Hematopoietic multipotent progenitor cell treated with erythropoietin and hydrocortisone succinate and interleukin-3 and kit ligand, for 17 days (in vitro differentiated cells): ENCODE results near the gene LDB3.

Experiments
- DNase-seq: peaks from one replicate; pipeline ENCODE4 v3.0.0-alpha.2; 2015; ENCODE audit warnings: low spot score

LDB3 gene

GRCh38 chr10:86651631-86652331 lies 16.5 kb upstream of the LDB3 start:
- DNase-seq: no peak

GRCh38 chr10:86652361-86653202 lies 15.7 kb upstream of the LDB3 start:
- no peak for DNase-seq

GRCh38 chr10:86653379-86653778 lies 14.9 kb upstream of the LDB3 start:
- no peak for DNase-seq

- no peak for DNase-seq
Measured at GRCh38 chr10:86653987-86654386, 14.3 kb upstream of the LDB3 start.

GRCh38 chr10:86654411-86655172 lies 13.7 kb upstream of the LDB3 start, which contains the start of gene OPN4:
OPN4 (plus strand) TSS chr10:86654547; CDS start chr10:86654784, 237 bp downstream.
- DNase-seq: no peak

- DNase-seq: no peak
Measured at GRCh38 chr10:86655173-86655540, 13.2 kb upstream of the LDB3 start.

- DNase-seq: no peak
Measured at GRCh38 chr10:86655596-86655995, 12.7 kb upstream of the LDB3 start.

- DNase-seq: no peak
Measured at GRCh38 chr10:86657011-86657395, 11.3 kb upstream of the LDB3 start.

GRCh38 chr10:86657396-86658011 lies 10.8 kb upstream of the LDB3 start:
- no peak for DNase-seq

- DNase-seq: no peak
Measured at GRCh38 chr10:86658261-86658741, 10.0 kb upstream of the LDB3 start.

- no peak for DNase-seq
Measured at GRCh38 chr10:86658751-86659150, 9.6 kb upstream of the LDB3 start.

GRCh38 chr10:86659161-86659691 lies 9.1 kb upstream of the LDB3 start:
- DNase-seq: no peak

- DNase-seq: no peak
Measured at GRCh38 chr10:86659721-86660453, 8.4 kb upstream of the LDB3 start.

GRCh38 chr10:86661161-86662025 lies 6.9 kb upstream of the LDB3 start:
- no peak for DNase-seq

GRCh38 chr10:86662186-86663045 lies 5.9 kb upstream of the LDB3 start:
- DNase-seq: no peak

GRCh38 chr10:86663046-86663345 lies 5.3 kb upstream of the LDB3 start:
- no peak for DNase-seq

GRCh38 chr10:86663576-86664339 lies 4.6 kb upstream of the LDB3 start:
- no peak for DNase-seq

GRCh38 chr10:86664341-86665217 lies 3.7 kb upstream of the LDB3 start:
- DNase-seq: no peak
